ENCODE measurements around the gene RBM15. TPM values are rescaled to one million over a fixed set of nuclear protein-coding genes. Genes with fewer than 3 reads are reported as not detected.

The RBM15 gene
- total RNA-seq, 1 experiment from 2014 or later, result 36.1 TPM

DNA sequence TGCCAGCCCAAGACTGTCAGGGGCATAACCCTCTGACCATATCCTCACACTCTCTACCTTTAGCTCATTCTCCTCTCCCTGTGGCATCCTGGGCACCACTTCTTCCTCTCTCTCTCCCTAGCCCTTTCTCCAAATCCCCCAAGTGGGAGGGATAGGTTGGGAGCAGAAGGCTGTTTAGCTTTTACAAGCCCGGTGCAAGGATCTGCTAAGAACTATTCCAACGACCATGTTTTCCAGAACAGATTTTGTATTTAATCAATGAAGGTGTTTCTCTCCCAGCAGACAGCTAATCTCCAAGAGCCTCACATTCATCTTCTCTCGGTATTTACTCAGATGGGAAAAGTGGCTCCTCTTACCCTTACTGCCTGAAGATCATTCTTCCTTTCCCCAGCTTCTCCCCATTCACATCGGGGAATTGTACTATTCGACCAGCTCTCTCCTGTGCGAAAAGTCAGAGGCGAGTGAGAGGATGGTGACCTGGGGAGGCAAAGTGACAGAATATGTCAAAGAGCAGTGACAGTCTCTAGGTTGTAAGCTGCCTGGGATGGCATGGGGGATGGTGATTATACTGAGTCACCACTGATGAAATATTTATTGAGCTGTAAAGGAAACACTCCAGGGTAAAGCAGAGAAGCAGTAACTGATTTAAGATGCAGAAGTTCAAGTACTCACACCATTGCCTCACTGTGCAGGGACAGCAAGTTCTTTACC lies 47.0 kb upstream of the RBM15 start:
- Histone ChIP-seq H3K27me3 (replicated peaks; ENCODE audit: control insufficient read depth, insufficient read depth, low read length) (no peaks in the 10 kb centered on the region), H3K9me3 (no peaks in the 10 kb centered on the region), H3K36me3 (ENCODE audit: control insufficient read depth, insufficient read depth, low read length) (no peaks in the 10 kb centered on the region), H3K4me1 (no peaks in the 10 kb centered on the region), H3K4me3 (ENCODE audit: low read depth, low read length) (no peak overlapping the region)
- Mint-ChIP-seq H3K27ac (ENCODE audit: unreplicated experiment) (no peak overlapping the region), H3K4me3 (ENCODE audit: unreplicated experiment) (no peak overlapping the region), H3K9me3 (ENCODE audit: unreplicated experiment) (no peaks in the 10 kb centered on the region), H3K27me3 (ENCODE audit: insufficient read depth, unreplicated experiment) (peaks cover 1% of the 10 kb centered on the region), H3K4me1 (ENCODE audit: low read depth, unreplicated experiment) (peaks cover 12% of the 10 kb centered on the region), H3K36me3 (ENCODE audit: insufficient read depth, unreplicated experiment) (no peaks in the 10 kb centered on the region)
- intact Hi-C loops (cut with micrococcal nuclease; ENCODE audit: unreplicated experiment), result no loop called here
- TF ChIP-seq, protein P1, sequence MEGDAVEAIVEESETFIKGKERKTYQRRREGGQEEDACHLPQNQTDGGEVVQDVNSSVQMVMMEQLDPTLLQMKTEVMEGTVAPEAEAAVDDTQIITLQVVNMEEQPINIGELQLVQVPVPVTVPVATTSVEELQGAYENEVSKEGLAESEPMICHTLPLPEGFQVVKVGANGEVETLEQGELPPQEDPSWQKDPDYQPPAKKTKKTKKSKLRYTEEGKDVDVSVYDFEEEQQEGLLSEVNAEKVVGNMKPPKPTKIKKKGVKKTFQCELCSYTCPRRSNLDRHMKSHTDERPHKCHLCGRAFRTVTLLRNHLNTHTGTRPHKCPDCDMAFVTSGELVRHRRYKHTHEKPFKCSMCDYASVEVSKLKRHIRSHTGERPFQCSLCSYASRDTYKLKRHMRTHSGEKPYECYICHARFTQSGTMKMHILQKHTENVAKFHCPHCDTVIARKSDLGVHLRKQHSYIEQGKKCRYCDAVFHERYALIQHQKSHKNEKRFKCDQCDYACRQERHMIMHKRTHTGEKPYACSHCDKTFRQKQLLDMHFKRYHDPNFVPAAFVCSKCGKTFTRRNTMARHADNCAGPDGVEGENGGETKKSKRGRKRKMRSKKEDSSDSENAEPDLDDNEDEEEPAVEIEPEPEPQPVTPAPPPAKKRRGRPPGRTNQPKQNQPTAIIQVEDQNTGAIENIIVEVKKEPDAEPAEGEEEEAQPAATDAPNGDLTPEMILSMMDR (IDR thresholded peaks at IDR 0.05; ENCODE audit: insufficient read depth in 1 of 2, low read depth in 1 of 2, low read length in 1 of 2, severe bottlenecking in 1 of 2, unreplicated experiment in 1 of 2), result no peak
- DNase-seq, result no peak
- ChIA-PET CTCF (interaction anchor here (1.0 kb wide), 1 partner anchor 20 kb away, joined by 4 read pairs; no protein-coding TSS in a partner anchor), POLR2A (no interaction called here)
- no TSS peak for BruUV-seq (replicated peaks)

DNA sequence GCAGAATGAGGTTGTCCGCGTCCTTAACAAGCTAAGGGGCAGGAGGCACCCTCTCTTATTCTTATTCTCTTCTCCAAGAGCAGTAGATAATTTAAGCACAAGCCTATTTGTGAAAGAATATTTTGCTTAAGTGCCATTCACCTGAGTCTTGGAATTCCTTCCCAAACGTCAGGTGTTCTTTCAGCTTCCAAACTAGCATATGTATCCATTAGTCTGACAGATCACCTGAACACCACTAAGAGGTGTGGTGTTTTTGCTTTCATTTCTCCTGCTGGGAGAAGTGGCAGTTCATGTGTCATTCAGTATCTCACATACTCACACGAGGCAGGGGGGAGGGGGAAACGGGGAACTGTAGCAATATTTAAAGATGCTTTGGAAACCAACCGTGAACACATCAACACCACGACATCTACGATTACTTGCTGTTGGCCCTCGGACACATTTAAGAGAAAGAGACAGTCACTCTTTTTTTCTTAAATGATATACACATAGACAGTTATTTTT lies 45.5 kb upstream of the RBM15 start:
- intact Hi-C loops (cut with micrococcal nuclease; ENCODE audit: unreplicated experiment), result no loop called here
- H3K36me3 Mint-ChIP-seq (ENCODE audit: insufficient read depth, unreplicated experiment), result no peaks in the 10 kb centered on the region
- H3K9me3 ChIP-seq, result no peaks in the 10 kb centered on the region
- no peak for DNase-seq
- no peak overlapping the region for H3K4me3 ChIP-seq (ENCODE audit: low read depth, low read length)
- POLR2A ChIA-PET, result no interaction called here
- no peaks in the 10 kb centered on the region for H3K36me3 ChIP-seq (ENCODE audit: control insufficient read depth, insufficient read depth, low read length)
- CTCF ChIA-PET, result no interaction called here
- H3K27me3 Mint-ChIP-seq (ENCODE audit: insufficient read depth, unreplicated experiment), result peaks cover 4% of the 10 kb centered on the region
- H3K4me1 ChIP-seq, result no peaks in the 10 kb centered on the region
- H3K27me3 ChIP-seq (replicated peaks; ENCODE audit: control insufficient read depth, insufficient read depth, low read length), result no peaks in the 10 kb centered on the region
- no peak overlapping the region for H3K4me3 Mint-ChIP-seq (ENCODE audit: unreplicated experiment)
- no peak overlapping the region for H3K27ac Mint-ChIP-seq (ENCODE audit: unreplicated experiment)
- H3K9me3 Mint-ChIP-seq (ENCODE audit: unreplicated experiment), result no peaks in the 10 kb centered on the region
- H3K4me1 Mint-ChIP-seq (ENCODE audit: low read depth, unreplicated experiment), result peaks cover 12% of the 10 kb centered on the region
- BruUV-seq (replicated peaks), result no TSS peak
- TF ChIP-seq, protein P1 (IDR thresholded peaks at IDR 0.05; ENCODE audit: insufficient read depth in 1 of 2, low read depth in 1 of 2, low read length in 1 of 2, severe bottlenecking in 1 of 2, unreplicated experiment in 1 of 2), result no peak

DNA sequence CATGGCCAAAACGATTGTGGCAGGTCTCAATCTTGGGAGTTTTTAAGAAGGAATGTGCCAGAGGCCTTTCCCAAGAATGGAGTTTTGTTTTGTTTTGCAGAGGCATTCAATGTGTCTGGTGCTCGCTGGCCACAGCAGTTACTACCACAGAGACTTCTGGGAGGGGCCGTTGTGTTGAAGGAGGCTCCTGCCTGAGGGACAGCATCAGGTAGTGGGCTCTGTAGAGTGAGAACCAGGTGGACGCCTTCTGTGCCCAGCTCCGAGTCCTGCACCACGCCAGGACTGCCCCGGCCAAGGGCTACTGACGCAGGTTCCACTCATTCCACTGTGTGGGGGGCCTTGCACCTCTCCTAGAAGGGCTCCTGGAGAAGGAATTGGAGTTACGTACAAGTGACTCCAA lies 44.9 kb upstream of the RBM15 start:
- peaks cover 4% of the 10 kb centered on the region for H3K27me3 Mint-ChIP-seq (ENCODE audit: insufficient read depth, unreplicated experiment)
- Histone ChIP-seq H3K9me3 (no peaks in the 10 kb centered on the region), H3K27me3 (replicated peaks; ENCODE audit: control insufficient read depth, insufficient read depth, low read length) (no peaks in the 10 kb centered on the region), H3K4me1 (no peaks in the 10 kb centered on the region), H3K4me3 (ENCODE audit: low read depth, low read length) (no peak overlapping the region), H3K36me3 (ENCODE audit: control insufficient read depth, insufficient read depth, low read length) (no peaks in the 10 kb centered on the region)
- ChIA-PET CTCF (no interaction called here), POLR2A (no interaction called here)
- H3K9me3 Mint-ChIP-seq (ENCODE audit: unreplicated experiment), result no peaks in the 10 kb centered on the region
- no peaks in the 10 kb centered on the region for H3K36me3 Mint-ChIP-seq (ENCODE audit: insufficient read depth, unreplicated experiment)
- H3K4me3 Mint-ChIP-seq (ENCODE audit: unreplicated experiment), result no peak overlapping the region
- BruUV-seq (replicated peaks), result no TSS peak
- DNase-seq, result no peak
- intact Hi-C loops (cut with micrococcal nuclease; ENCODE audit: unreplicated experiment), result no loop called here
- TF ChIP-seq, protein P1 (IDR thresholded peaks at IDR 0.05; ENCODE audit: insufficient read depth in 1 of 2, low read depth in 1 of 2, low read length in 1 of 2, severe bottlenecking in 1 of 2, unreplicated experiment in 1 of 2), result no peak
- no peak overlapping the region for H3K27ac Mint-ChIP-seq (ENCODE audit: unreplicated experiment)
- peaks cover 12% of the 10 kb centered on the region for H3K4me1 Mint-ChIP-seq (ENCODE audit: low read depth, unreplicated experiment)
